Activated CD4-positive, alpha-beta T cell treated with anti-CD3 and anti-CD28 coated beads for 1 hour (primary cell): ENCODE data around the gene SFMBT1.
"Not testable (repeated sequence)": the region's sequence is repeated elsewhere in the genome, so short reads cannot be mapped to it uniquely, and the experiment has no call there.

ENCODE experiments used
- DNase-seq: peaks from one replicate; pipeline ENCODE4 v3.0.0-alpha.2; 2020

SFMBT1 gene

GRCh38 chr3:53035018-53035417 lies 10.9 kb downstream of the SFMBT1 start:
- DNase-seq, result not testable (repeated sequence)

GRCh38 chr3:53034411-53034810 lies 11.5 kb downstream of the SFMBT1 start:
- not testable (repeated sequence) for DNase-seq

GRCh38 chr3:53032609-53033008 lies 13.3 kb downstream of the SFMBT1 start:
- no peak for DNase-seq

GRCh38 chr3:53030619-53031449 lies 15.0 kb downstream of the SFMBT1 start:
- DNase-seq, result peak; percentile 20

- no peak for DNase-seq
Measured at GRCh38 chr3:53028641-53029040, 17.2 kb downstream of the SFMBT1 start.

- no peak for DNase-seq
Measured at GRCh38 chr3:53027254-53027844, 18.5 kb downstream of the SFMBT1 start.

GRCh38 chr3:53026382-53027162 lies 19.3 kb downstream of the SFMBT1 start:
- no peak for DNase-seq

- no peak for DNase-seq
Measured at GRCh38 chr3:53024315-53024714, 21.6 kb downstream of the SFMBT1 start.

GRCh38 chr3:53023072-53023823 lies 22.6 kb downstream of the SFMBT1 start:
- DNase-seq, result no peak

GRCh38 chr3:53022647-53023046 lies 23.2 kb downstream of the SFMBT1 start:
- DNase-seq, result no peak

GRCh38 chr3:53016236-53016635 lies 29.6 kb downstream of the SFMBT1 start:
- DNase-seq, result no peak

GRCh38 chr3:53011324-53011723 lies 34.5 kb downstream of the SFMBT1 start:
- DNase-seq, result no peak

- no peak for DNase-seq
Measured at GRCh38 chr3:53009826-53010539, 35.9 kb downstream of the SFMBT1 start.

- DNase-seq, result no peak
Measured at GRCh38 chr3:53008932-53009331, 36.9 kb downstream of the SFMBT1 start.

GRCh38 chr3:53005854-53006513 lies 39.9 kb downstream of the SFMBT1 start:
- DNase-seq, result no peak

GRCh38 chr3:53005338-53005737 lies 40.5 kb downstream of the SFMBT1 start:
- DNase-seq, result no peak

- no peak for DNase-seq
Measured at GRCh38 chr3:53003320-53003719, 42.6 kb downstream of the SFMBT1 start.

- no peak for DNase-seq
Measured at GRCh38 chr3:52998771-52999513, 46.9 kb downstream of the SFMBT1 start.

GRCh38 chr3:52990637-52991036 lies 55.2 kb downstream of the SFMBT1 start:
- DNase-seq, result no peak

- DNase-seq, result no peak
Measured at GRCh38 chr3:52986938-52987337, 58.9 kb downstream of the SFMBT1 start.

GRCh38 chr3:52986049-52986448 lies 59.8 kb downstream of the SFMBT1 start:
- DNase-seq, result no peak
